HG03469 (cell line): Measurements from ENCODE around the gene SIGLEC7.

ENCODE experiments used
- ATAC-seq: cut with Tn5 transposase; IDR thresholded peaks from one replicate; pipeline ENCODE4 v1.9.1; 2021; ENCODE audit warnings: mild to moderate bottlenecking, moderate library complexity, moderate number of reproducible peaks; ENCODE audit not compliant: unreplicated experiment

Gene SIGLEC7

DNA sequence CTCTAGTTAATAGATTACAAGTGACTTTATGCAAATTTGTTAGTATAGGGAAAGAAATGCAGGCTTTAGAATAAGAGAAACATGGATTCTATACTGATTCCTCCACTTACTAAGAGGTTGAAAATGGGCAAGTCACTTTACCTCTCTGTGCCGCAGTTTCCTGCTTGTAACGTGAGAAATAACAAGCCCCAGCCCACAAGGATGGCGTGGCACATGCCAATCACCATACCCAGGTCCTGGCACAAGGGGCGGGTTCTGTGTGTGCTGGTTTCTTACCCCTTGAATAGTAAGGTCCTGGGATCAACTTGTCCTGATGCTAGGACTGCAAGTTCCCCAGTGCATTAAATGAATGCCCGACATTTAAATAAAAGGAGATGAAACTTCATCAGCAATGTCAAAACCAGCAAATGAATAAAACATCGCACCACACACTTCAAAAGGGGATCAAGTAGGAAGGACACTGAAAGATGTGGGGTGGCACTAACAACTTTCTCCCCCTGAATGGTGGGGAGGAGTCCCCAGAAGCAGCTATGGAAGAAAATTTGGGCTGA lies 25.3 kb upstream of the SIGLEC7 start:
- no peak for ATAC-seq

DNA sequence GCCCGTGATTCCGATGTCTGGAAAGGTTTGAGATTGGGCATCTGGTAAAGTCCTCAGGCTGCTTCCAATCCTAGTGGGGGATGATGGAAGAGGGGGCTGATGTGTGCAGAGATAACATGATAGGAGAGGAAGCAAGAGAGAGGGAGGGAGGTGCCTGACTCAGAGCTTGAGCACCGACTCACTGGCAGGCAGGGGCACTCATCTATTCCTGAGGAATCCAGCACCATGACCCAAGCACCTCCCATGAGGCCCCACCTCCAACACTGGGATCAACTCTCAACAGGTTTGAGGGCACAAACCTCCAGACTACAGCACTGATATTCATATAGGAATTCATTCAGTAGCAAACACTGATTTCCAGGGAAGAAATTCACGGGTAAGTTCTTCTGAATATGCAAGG lies 23.0 kb upstream of the SIGLEC7 start:
- ATAC-seq: no peak

DNA sequence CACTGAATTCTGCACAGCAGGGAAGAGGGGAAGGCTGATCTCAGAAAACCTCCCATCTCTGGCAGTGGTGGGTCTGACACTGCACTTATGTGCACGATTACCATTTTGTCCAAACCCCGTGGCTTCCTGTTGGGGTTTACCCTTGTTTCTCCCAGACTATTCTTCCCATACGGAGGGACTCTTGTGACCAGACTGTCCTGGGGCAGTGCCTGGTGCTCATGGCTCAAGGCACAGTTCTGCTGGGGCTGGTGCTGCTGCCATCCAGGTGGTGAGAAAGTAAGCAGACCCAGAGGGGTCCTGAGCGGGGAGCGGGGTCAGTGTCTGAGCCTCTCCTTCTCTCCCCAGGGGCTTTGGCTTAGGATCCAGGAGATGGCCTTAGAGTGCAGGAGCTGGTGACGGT lies 22.5 kb upstream of the SIGLEC7 start:
- no peak for ATAC-seq

DNA sequence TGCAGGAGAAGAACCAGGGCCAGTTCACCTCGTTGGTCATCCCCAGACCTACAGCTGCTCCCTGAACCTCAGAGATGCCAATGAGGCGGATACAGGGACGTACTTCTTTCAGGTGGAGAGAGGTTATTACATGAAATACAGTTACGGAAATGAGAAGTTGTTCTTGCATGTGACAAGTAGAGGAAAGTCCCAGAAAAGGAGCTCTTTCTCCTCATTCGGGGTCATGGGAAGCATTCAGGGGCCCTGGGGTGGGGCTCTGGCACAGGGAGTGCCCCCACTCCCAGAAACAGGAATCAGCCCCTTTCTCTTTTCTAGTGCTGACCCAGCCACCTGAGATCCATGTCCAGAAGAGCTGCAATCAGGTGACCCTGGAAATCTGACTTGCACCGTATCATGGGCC lies 21.9 kb upstream of the SIGLEC7 start:
- no peak for ATAC-seq

DNA sequence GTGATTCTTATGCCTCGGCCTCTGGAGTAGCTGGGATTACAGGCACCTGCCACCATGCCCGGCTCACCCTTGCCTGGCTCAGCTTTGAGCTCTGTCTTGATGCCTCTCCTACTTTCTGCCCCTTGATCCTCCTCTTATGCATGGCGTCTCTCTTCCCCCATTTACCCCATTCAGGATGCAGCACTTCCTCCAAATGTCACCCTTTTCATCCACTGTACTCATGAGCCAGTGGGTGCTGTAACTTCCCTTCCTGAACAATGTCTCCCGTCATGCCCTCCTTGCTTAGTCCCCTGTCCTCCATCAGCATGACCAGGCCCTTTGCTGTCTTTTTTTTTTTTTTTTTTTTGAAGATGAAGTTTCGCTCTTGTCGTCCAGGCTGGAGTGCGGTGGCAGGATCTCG lies 20.8 kb upstream of the SIGLEC7 start:
- ATAC-seq: no peak

DNA sequence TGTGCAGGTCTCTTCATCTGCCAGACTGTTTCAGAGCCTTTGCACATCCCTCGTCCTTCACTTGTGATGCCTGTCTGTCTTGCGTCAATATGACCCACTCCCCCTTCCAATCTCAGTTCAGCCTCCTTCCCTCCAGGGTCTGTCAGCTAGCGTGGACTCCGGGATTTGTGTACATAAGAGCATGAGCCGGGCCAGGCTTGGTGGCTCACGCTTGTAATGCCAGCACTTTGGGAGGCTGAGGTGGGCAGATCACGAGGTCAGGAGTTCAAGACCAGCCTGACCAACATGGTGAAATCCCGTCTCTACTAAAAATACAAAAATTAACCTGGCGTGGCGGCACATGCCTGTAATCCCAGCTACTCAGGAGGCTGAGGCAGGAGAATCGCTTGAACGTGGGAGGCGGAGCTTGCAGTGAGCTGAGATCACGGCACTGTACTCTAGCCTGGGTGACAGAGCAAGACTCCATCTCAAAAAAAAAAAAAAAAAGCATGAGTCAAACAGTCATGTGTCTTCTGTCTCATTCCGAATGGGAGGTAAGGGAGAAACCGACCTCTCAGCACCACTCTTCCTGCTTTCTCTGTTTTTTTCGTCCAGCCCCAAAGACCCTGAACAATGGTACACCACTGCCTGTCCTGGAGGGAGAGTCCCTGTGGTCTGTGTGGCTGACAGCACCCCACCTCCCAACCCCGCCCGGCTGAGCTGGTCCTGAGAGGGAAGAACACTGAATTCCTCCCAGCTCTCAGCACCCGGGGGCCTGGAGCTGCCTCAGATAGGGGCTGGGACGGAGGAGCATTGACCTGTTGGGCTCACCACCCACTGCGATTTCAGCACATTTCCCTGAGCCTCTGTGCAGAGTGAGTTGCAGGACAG lies 19.8 kb upstream of the SIGLEC7 start:
- ATAC-seq: no peak

DNA sequence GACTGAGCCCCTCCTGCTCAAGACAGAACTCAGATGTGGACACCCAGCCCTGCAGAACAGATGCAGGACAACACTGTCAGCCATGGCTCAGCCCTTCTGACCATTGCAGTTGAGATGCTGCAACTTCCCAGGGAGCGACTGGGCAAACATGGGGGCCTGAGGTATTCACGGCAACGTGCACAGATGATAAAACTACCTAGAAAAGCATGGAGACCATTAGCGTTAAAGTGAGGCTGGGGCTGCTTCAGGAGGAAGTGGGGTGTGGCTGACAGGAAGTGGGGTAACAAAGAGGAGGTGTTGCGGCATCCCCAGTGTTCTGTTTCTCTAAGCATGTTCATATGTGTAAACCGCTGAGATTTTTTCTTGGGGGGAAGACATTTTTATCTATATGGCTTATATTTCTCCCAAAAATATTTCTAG lies 18.7 kb upstream of the SIGLEC7 start:
- ATAC-seq: no peak

DNA sequence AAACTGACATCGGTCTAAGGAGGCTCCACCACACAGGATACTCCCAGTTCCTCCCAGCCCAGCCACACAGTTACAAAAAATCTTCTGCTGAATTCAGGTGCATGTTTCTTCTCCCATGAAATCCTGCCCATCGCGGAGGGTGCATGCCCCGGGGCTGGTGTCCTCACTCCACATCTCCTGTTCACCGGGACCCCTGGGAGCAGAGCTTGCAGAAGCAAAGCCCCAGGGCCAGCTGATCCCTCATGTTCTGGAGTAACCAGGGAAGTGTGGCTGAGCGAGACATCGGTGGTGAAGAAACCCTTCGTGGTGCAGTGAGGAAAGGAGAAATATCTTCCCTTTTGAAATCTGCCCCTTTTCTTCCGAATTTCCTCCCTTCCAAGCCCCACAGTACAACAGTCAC lies 18.3 kb upstream of the SIGLEC7 start:
- no peak for ATAC-seq

DNA sequence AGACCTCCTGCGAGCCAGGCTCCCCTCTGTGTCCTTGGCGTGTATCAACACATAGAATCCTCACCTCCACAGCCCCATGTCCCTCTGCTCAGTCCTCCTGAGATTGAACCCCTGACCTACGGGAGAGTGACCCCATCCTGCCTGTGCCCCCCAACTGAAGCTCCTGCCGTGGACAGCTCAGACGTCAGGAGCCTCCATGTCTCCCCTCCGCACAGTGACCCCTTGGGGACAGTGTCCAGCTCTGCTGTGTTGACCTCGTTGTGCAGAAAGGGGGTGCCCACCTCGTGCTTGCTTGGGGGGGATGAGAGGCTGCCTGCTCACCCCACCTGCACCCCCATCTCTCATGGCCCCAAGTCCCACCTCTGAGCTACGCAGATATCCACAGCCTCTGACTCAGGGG lies 17.9 kb upstream of the SIGLEC7 start:
- no peak for ATAC-seq

DNA sequence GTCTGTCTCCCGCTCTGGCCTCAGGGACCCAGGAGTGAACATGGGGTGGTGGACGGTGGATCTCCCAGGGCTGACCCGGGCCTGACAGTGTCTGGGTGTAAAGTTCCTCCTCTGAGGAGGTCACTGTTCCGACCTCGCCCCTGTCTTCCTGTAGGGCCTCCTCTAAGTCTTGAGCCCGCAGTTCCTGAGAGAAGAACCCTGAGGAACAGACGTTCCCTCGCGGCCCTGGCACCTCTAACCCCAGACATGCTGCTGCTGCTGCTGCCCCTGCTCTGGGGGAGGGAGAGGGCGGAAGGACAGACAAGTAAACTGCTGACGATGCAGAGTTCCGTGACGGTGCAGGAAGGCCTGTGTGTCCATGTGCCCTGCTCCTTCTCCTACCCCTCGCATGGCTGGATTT lies 17.4 kb upstream of the SIGLEC7 start, which contains the start of gene SIGLEC9:
TSS of gene SIGLEC9 (plus strand) at position 178 of the 400 bp plus-strand sequence. CDS start at position 247, 69 bp downstream.
- no peak for ATAC-seq

DNA sequence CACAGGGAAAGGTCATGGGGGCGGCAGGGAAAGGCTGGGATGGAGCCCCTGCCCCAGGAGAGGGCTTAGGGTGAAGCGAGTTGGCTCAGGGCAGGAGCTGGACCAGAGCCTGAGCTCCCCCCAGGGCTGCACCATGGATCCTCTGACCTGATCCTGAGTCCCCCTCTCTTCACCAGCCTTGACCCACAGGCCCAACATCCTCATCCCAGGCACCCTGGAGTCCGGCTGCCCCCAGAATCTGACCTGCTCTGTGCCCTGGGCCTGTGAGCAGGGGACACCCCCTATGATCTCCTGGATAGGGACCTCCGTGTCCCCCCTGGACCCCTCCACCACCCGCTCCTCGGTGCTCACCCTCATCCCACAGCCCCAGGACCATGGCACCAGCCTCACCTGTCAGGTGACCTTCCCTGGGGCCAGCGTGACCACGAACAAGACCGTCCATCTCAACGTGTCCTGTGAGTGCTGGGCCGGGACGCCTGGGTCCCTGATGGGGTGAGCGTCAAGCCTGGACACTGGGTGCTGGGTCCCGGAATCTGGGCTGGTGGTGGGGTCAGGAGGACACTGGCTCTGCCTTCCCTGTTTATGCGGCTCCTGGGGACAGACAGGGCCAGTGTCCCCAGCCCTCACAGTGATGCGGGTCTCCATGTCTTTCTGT lies 16.6 kb upstream of the SIGLEC7 start:
- ATAC-seq: no peak

DNA sequence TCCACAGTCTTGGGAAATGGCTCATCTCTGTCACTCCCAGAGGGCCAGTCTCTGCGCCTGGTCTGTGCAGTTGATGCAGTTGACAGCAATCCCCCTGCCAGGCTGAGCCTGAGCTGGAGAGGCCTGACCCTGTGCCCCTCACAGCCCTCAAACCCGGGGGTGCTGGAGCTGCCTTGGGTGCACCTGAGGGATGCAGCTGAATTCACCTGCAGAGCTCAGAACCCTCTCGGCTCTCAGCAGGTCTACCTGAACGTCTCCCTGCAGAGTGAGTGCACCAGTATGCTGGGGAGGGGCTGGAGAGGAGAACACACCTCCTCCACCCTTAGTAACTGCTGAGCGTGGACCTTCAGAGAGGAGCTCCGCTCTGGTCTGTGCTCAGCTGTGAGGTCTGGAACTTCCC lies 15.1 kb upstream of the SIGLEC7 start:
- ATAC-seq: no peak

DNA sequence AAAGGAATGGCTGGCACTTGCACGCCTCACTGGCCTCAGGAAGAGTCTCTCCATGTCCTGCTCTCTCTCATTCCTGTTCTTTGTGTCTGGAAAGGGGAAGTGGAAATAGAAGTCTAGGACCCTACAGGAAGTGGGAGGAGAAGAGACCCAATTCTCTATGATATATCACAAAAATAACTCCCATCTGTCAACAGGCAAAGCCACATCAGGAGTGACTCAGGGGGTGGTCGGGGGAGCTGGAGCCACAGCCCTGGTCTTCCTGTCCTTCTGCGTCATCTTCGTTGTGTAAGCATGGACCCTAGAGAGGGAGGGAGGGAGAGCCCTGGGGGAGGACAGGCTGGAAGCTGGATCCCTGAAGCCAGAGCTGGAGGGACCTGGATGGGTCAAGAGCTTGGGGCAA lies 14.3 kb upstream of the SIGLEC7 start:
- ATAC-seq: no peak

DNA sequence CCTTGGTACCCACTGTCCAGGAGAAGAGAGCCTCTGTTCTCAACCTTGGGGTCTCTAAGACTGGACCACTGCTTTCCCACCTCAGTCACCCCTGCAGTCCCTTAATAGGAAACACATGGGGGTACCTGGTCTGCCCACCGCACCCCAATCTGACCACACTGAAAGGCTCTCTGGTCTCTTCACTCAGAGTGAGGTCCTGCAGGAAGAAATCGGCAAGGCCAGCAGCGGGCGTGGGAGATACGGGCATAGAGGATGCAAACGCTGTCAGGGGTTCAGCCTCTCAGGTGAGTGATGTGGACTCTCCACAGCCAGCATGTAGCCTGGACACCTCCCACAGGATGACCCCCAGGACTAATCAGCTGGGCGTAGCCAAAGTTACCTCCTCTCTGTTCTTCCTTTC lies 13.9 kb upstream of the SIGLEC7 start:
- no peak for ATAC-seq

DNA sequence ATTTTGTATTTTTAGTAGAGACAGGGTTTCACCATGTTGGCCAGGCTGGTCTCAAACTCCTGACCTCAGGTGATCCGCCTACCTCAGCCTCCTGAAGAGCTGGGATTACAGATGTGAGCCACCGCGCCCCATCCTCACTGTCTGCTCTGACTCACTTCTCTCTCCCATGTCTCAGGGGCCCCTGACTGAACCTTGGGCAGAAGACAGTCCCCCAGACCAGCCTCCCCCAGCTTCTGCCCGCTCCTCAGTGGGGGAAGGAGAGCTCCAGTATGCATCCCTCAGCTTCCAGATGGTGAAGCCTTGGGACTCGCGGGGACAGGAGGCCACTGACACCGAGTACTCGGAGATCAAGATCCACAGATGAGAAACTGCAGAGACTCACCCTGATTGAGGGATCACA lies 12.4 kb upstream of the SIGLEC7 start:
- ATAC-seq: no peak

DNA sequence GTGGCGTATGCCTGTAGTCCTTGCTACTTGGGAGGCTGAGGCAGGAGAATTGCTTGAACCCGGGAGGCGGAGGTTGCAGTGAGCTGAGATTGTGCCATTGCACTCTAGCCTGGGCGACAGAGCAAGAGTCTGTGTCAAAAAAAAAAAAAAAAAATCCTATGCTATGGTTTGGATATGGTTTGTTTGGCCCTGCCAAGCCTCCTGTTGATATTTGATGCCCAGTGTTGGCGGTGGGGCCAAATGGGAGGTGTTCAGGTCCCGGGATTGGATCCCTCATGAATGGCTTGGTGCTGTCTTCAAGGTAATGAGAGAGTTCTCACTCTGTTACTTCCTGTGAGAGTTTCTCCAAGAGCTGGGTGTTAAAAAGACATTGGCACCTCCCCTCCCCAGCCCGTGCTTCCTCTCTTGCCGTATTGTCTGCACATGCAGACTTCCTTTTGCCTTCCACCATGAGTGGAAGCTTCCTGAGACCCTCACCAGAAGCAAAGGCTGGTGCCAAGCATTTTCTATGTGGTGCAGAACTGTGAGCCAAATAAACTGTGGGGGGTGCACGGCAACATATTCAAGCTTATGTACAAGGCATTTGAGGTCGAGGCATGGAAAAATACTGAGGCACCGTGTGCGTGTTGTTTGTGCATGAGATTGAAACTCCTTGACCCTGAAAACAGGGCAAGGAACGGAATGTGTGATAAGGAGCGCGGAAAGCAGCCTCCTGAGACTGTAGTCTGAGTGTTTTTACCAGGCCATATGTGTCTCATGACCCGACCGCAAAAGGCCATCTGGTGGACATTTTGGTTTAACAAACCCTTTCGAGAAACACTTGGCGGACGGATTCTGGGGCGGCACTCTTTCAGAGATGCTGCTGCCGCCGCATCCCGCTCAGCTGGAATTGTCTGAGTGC lies 10.1 kb upstream of the SIGLEC7 start:
- ATAC-seq: no peak

DNA sequence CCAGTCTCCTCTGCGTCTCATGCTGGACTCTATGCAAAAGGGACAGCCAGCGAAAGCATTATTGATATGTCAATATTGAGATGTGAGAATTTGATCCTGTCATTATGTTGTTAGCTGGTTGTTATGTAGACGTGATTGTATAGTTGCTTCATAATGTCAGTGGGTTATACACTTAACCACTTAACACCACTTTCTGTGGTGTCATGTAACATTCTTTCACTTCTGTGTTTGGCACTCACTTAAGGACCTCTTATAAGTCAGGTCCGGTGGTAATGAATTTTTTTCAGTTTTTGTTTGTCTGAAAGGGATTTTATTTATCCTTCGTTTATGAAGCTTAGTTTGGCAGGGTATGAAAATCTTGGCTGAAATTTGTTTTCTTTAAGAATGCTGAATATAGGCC lies 7.1 kb upstream of the SIGLEC7 start:
- ATAC-seq: no peak

DNA sequence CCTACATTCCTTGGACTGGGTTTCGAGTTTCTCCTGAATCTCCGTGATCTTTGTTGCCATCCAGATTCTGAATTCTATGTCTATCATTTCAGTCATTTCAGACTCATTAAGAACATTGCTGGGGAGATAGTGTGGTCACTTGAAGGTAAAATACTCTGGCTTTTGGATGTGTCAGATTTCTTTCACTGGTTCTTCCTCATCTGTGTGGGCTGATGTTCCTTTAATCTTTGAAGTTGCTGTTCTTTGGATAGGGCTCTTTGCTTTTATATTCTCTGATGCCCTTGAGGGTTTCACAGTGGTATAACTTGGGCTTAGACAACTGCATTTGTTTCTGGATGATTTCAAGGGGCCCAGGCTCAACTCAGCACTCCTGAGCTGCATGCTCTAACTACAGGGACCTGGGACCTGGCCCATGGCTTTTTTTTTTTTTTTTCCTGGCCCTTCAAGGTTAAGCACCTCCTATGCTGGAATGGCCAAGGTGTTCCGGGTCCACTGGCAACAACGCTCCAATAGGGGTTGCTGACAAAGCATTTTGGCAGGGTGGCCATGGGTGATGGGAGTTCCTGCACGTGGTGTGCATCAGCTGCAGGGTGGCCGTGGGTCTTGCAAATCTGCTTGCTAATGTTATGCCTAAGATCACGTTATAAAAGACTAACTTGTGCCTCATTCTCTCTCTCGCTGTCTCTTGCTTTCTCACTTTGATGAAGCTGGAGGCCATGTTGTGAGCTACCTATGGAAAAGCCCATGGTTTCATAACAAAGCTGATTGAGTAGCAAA lies 5.9 kb upstream of the SIGLEC7 start:
- no peak for ATAC-seq

DNA sequence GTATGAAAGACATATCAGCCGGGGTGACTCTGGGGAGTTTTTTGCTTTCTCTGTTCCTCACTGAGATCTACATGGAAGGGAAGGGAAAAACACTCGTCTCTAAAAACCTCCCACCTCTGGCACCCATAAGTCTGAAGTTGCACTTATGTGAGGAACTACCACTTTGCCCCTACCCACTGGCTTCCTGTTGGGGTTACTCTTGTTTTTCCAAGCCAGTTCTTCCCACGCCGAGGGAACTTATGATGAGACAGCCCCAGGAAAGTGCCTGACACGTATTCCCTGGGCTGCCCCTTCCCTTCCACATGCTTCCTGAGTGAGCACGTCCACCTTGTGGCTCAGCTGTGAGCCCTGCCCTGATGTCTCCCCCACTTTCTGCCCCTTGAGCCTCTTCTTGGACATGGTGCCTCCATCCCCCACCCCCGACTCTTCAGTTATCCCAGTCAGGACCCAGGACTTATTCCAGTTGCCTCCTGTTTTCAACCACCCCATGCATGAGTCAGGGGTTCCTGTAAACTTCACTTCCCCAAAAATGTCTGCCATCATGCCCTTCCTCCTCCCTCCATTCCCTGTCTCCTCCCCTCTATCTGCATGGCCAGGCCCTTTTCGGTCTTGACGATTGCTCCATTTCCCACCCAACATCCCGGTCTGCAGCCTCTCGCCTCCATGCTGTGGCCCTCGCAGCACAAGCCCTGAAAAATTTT lies 5.1 kb upstream of the SIGLEC7 start:
- ATAC-seq: no peak
